MCF 10A (cell line): Measurements from ENCODE around the gene TRPV5. TPM values are rescaled to one million over a fixed set of nuclear protein-coding genes. Genes with fewer than 3 reads are reported as not detected.

Source experiments
- BruUV-seq: library from RNA; stranded (reverse); fragments of 400-500 nt; replicated peaks from 2 replicates; lab custom pipeline; 2021; lab: Mats Ljungman, UMichigan
- CTCF ChIA-PET: fragments of 300-600 bp; sonication (Branson Sonifier 250); formaldehyde crosslinking; extraction: SDS; loops from one replicate; lab custom pipeline; 2021; ENCODE audit warnings: antibody characterized with exemption, inconsistent platforms; lab: Yijun Ruan, JAX
- POLR2A ChIA-PET: fragments of 300-600, 350-650 bp; sonication (Branson Sonifier 250); formaldehyde crosslinking; extraction: SDS; loops from one replicate; lab custom pipeline; 2020; ENCODE audit warnings: antibody characterized with exemption, inconsistent platforms; lab: Yijun Ruan, JAX
- DNase-seq: peaks from one replicate; pipeline ENCODE4 v3.0.0-alpha.2; 2018; ENCODE audit not compliant: unreplicated experiment
- H3K27ac Mint-ChIP-seq: one replicate; pipeline ENCODE4 v1.8.0; 2022; ENCODE audit warnings: mild to moderate bottlenecking, low read depth, mixed read lengths; ENCODE audit not compliant: unreplicated experiment
- H3K27me3 Mint-ChIP-seq: one replicate; pipeline ENCODE4 v1.8.0; 2022; ENCODE audit warnings: mixed read lengths; ENCODE audit not compliant: insufficient read depth, unreplicated experiment
- H3K36me3 Mint-ChIP-seq: one replicate; pipeline ENCODE4 v1.8.0; 2022; ENCODE audit warnings: mild to moderate bottlenecking, moderate library complexity, mixed read lengths; ENCODE audit not compliant: insufficient read depth, unreplicated experiment
- H3K4me1 Mint-ChIP-seq: one replicate; pipeline ENCODE4 v1.8.0; 2022; ENCODE audit warnings: mixed read lengths; ENCODE audit not compliant: insufficient read depth, unreplicated experiment
- H3K4me3 Mint-ChIP-seq: one replicate; pipeline ENCODE4 v1.8.0; 2022; ENCODE audit warnings: mild to moderate bottlenecking, moderate library complexity, mixed read lengths; ENCODE audit not compliant: unreplicated experiment
- H3K9me3 Mint-ChIP-seq: one replicate; pipeline ENCODE4 v1.8.0; 2022; ENCODE audit warnings: mixed read lengths; ENCODE audit not compliant: unreplicated experiment
- CTCF ChIP-seq: fragments of 200-600 bp; IDR thresholded peaks from one replicate; pipeline ENCODE4 v1.8.0; 2022; ENCODE audit warnings: antibody characterized with exemption, mild to moderate bottlenecking; ENCODE audit not compliant: unreplicated experiment
- intact Hi-C: fragments of 100-400 bp; cut with micrococcal nuclease; formaldehyde crosslinking; loops from 2 replicates; pipeline ENCODE4 v1.14.1; 2022
- total RNA-seq: library from RNA; stranded (reverse); gene quantifications from 2 replicates; pipeline ENCODE4 v1.2.3, GENCODE V29; 2022

Gene TRPV5
- total RNA-seq, 1 experiment from 2014 or later: not detected

GRCh38 chr7:142941541-142941940 lies 8.0 kb upstream of the TRPV5 start:
- Mint-ChIP-seq H3K9me3 (no peaks in the 10 kb centered on the region), H3K27me3 (peaks cover 8% of the 10 kb centered on the region), H3K4me3 (no peak overlapping the region), H3K4me1 (peaks cover 6% of the 10 kb centered on the region), H3K27ac (no peak overlapping the region), H3K36me3 (no peaks in the 10 kb centered on the region)
- TF ChIP-seq CTCF: no peak
- CTCF ChIA-PET: interaction anchor here (0.6 kb wide), 3 partner anchors 39 to 190 kb away, joined by 3 to 4 read pairs (median 3); partner anchors contain the start of gene PIP
- POLR2A ChIA-PET: no interaction called here
- intact Hi-C loops: no loop called here
- DNase-seq: no peak
- no TSS peak for BruUV-seq

GRCh38 chr7:142940966-142941535 lies 7.5 kb upstream of the TRPV5 start:
- ChIA-PET CTCF (interaction anchor here (0.6 kb wide), 3 partner anchors 50 to 601 kb away, joined by 3 to 6 read pairs (median 4); partner anchors contain the start of gene PIP), POLR2A (no interaction called here)
- TF ChIP-seq CTCF: no peak
- Mint-ChIP-seq H3K36me3 (no peaks in the 10 kb centered on the region), H3K4me3 (no peak overlapping the region), H3K27ac (no peak overlapping the region), H3K27me3 (peaks cover 8% of the 10 kb centered on the region), H3K9me3 (no peaks in the 10 kb centered on the region), H3K4me1 (peaks cover 6% of the 10 kb centered on the region)
- no TSS peak for BruUV-seq
- intact Hi-C loops: no loop called here
- DNase-seq: no peak

- intact Hi-C loops: no loop called here
- H3K4me1 Mint-ChIP-seq: peaks cover 6% of the 10 kb centered on the region
- ChIA-PET POLR2A (no interaction called here), CTCF (interaction anchor here (0.7 kb wide), 2 partner anchors 22 to 66 kb away, joined by 3 read pairs; no protein-coding TSS in a partner anchor)
- no peak within 1 kb of the TSS for H3K4me3 Mint-ChIP-seq
- TF ChIP-seq CTCF: no peak
- no peaks in the 10 kb centered on the region for H3K36me3 Mint-ChIP-seq
- no TSS peak for BruUV-seq
- H3K9me3 Mint-ChIP-seq: no peaks in the 10 kb centered on the region
- peak; percentile 39 for DNase-seq
- H3K27ac Mint-ChIP-seq: no peak within 1 kb of the TSS
- H3K27me3 Mint-ChIP-seq: peaks cover 8% of the 10 kb centered on the region
Observed at GRCh38 chr7:142939226-142939910, 5.8 kb upstream of the TRPV5 start, which contains the start of gene LLCFC1. Gene LLCFC1, plus strand, starts transcription at chr7:142939484. Its CDS starts 138 bp downstream, at chr7:142939622.

DNA sequence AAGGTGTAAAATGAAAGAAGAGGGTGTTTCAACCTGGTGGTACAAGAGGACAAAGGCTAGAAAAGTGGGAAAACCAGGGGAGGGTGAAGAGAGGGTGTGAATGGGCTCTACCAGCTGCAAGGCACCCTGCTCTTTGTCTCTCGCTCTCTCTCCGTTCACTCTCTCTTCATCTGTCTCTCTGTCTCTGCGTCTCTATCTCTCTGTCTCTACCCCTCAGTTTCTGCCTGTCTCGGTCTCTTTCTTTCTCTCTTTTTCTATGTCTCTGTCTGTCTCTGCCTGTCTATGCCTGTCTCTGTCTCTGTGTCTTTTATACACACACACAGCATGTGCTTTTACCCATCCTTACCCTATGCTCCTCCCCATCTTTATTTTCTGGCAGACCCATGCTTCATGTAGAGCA lies 5.1 kb upstream of the TRPV5 start:
- no peak for TF ChIP-seq CTCF
- no TSS peak for BruUV-seq
- DNase-seq: no peak
- intact Hi-C loops: no loop called here
- no peak overlapping the region for H3K4me3 Mint-ChIP-seq
- H3K27me3 Mint-ChIP-seq: peaks cover 12% of the 10 kb centered on the region
- H3K9me3 Mint-ChIP-seq: no peaks in the 10 kb centered on the region
- ChIA-PET CTCF (interaction anchor here (0.6 to 0.7 kb wide), 2 partner anchors 65 to 105 kb away, joined by 3 read pairs; no protein-coding TSS in a partner anchor), POLR2A (no interaction called here)
- no peak overlapping the region for H3K27ac Mint-ChIP-seq
- H3K4me1 Mint-ChIP-seq: peaks cover 1% of the 10 kb centered on the region
- no peaks in the 10 kb centered on the region for H3K36me3 Mint-ChIP-seq
